Dermis microvascular lymphatic vessel endothelial cell (primary cell): Measurements from ENCODE around the gene KANSL1L. TPM values are rescaled to one million over a fixed set of nuclear protein-coding genes. Genes with fewer than 3 reads are reported as not detected.
A peak's percentile ranks its signal among the peaks of the same experiment; 100 is the strongest.
"Not testable (repeated sequence)": the region's sequence is repeated elsewhere in the genome, so short reads cannot be mapped to it uniquely, and the experiment has no call there.

Source experiments
- DNase-seq, 2 donors: peaks; one replicate each; pipeline versions ENCODE4 v3.0.0 to v3.0.0-alpha.2; 2010; ENCODE audit warnings: low read depth in 2 of 2
- total RNA-seq: library from RNA; depleted of rRNA; stranded (reverse); fragments of >200 nt; gene quantifications from 2 replicates; pipeline ENCODE4 v1.2.1, GENCODE V29; 2014

Gene KANSL1L
- 12.2 and 19.5 TPM in 2 replicates for total RNA-seq

GRCh38 chr2:210171309-210172218, at the start of gene KANSL1L:
Gene KANSL1L, minus strand, starts transcription at chr2:210171409. Its CDS starts 16,827 bp downstream, at chr2:210154582.
- peak; percentile 84 to 97 for DNase-seq

GRCh38 chr2:210215120-210215519, 43.9 kb upstream of the KANSL1L start:
- no peak for DNase-seq

- DNase-seq = no peak
These were observed 39.0 kb upstream of the KANSL1L start for GRCh38 chr2:210210185-210210584.

- no peak for DNase-seq
These were observed 36.7 kb upstream of the KANSL1L start for GRCh38 chr2:210207929-210208328.

GRCh38 chr2:210203558-210203957, 32.3 kb upstream of the KANSL1L start:
- no peak for DNase-seq

GRCh38 chr2:210203147-210203546, 31.9 kb upstream of the KANSL1L start:
- no peak for DNase-seq

GRCh38 chr2:210199854-210200253, 28.6 kb upstream of the KANSL1L start:
- DNase-seq = no peak

- DNase-seq = peak; percentile 24 to 43
These were observed 28.1 kb upstream of the KANSL1L start for GRCh38 chr2:210199186-210199765.

GRCh38 chr2:210198326-210198725, 27.1 kb upstream of the KANSL1L start:
- peak in 1 of 2 donors; percentile 15 for DNase-seq

- no peak for DNase-seq
These were observed 26.5 kb upstream of the KANSL1L start for GRCh38 chr2:210197720-210198119.

- DNase-seq = peak; percentile 43 to 61
These were observed 24.1 kb upstream of the KANSL1L start for GRCh38 chr2:210195101-210195852.

GRCh38 chr2:210190345-210190744, 19.1 kb upstream of the KANSL1L start:
- DNase-seq = no peak

- DNase-seq = no peak
These were observed 18.4 kb upstream of the KANSL1L start for GRCh38 chr2:210189452-210190138.

GRCh38 chr2:210188755-210189154, 17.5 kb upstream of the KANSL1L start:
- no peak for DNase-seq

GRCh38 chr2:210188190-210188589, 17.0 kb upstream of the KANSL1L start:
- no peak for DNase-seq

- DNase-seq = not testable (repeated sequence)
These were observed 12.7 kb upstream of the KANSL1L start for GRCh38 chr2:210183936-210184335.

- not testable (repeated sequence) for DNase-seq
These were observed 10.4 kb upstream of the KANSL1L start for GRCh38 chr2:210181606-210182088.

GRCh38 chr2:210181033-210181605, 9.9 kb upstream of the KANSL1L start:
- DNase-seq = not testable (repeated sequence)

GRCh38 chr2:210180477-210180876, 9.3 kb upstream of the KANSL1L start:
- DNase-seq = no peak

- no peak for DNase-seq
These were observed 8.3 kb upstream of the KANSL1L start for GRCh38 chr2:210179351-210179990.
